Breast epithelium (tissue), 3 donors: ENCODE results near the gene SGO2.

Experiments
- CTCF ChIP-seq, 3 donors: fragments of 450-650 bp; IDR thresholded peaks; one replicate each; pipeline ENCODE4 v1.5.1; 2016 to 2017; ENCODE audit warnings: antibody characterized with exemption in 3 of 3, mild to moderate bottlenecking in 3 of 3, moderate library complexity in 3 of 3
- POLR2A ChIP-seq: fragments of 450-650 bp; IDR thresholded peaks from one replicate; pipeline ENCODE4 v1.6.1; 2016; ENCODE audit warnings: antibody characterized with exemption, mild to moderate bottlenecking, moderate library complexity
- POLR2AphosphoS5 ChIP-seq, 3 donors: sonication (generic); formaldehyde crosslinking; IDR thresholded peaks; one replicate each; pipeline ENCODE4 v1.6.1; 2017; ENCODE audit warnings: antibody characterized with exemption in 3 of 3

DNA sequence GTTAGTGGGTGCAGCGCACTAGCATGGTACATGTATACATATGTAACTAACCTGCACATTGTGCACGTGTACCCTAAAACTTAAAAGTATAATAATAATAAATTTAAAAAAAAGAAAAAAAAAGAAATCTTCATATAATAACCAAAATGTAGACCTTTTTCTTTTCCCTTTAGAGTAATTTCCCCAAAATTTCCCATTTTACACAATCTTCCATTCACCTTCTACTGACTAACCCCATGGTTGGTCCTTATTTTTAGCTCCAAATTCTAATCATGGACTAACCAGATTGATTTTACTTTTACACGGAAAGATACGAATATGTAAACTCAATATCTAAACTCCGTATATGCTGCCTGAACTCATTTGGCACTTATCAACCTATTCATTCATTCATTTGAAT, 23.8 kb upstream of the SGO2 start:
- no peak for TF ChIP-seq POLR2AphosphoS5 (IDR thresholded peaks at IDR 0.05)
- TF ChIP-seq CTCF (IDR thresholded peaks at IDR 0.05) = no peak
- TF ChIP-seq POLR2A = no peak
